Renal cortex interstitium (tissue), 11 donors: ENCODE data around the gene NPPC. TPM values are rescaled to one million over a fixed set of nuclear protein-coding genes. Genes with fewer than 3 reads are reported as not detected.
A peak's percentile ranks its signal among the peaks of the same experiment; 100 is the strongest.
"Not testable (repeated sequence)": the region's sequence is repeated elsewhere in the genome, so short reads cannot be mapped to it uniquely, and the experiment has no call there.

Experiments
- DNase-seq, 11 donors: peaks; one replicate each; pipeline ENCODE4 v3.0.0-alpha.2; 2013; ENCODE audit warnings: low read depth in 9 of 11, low spot score in 4 of 11; ENCODE audit errors: extremely low read depth in 1 of 11
- polyA plus RNA-seq, 3 donors: library from polyadenylated mRNA; unstranded; fragments of 120-200 nt; gene quantifications; one replicate each; pipeline ENCODE4 v1.2.1, GENCODE V29; 2013; ENCODE audit not compliant: insufficient read length in 3 of 3

Gene NPPC
- polyA plus RNA-seq, 3 donors, result 0.25 to 1.1 (median 0.67) TPM

DNA sequence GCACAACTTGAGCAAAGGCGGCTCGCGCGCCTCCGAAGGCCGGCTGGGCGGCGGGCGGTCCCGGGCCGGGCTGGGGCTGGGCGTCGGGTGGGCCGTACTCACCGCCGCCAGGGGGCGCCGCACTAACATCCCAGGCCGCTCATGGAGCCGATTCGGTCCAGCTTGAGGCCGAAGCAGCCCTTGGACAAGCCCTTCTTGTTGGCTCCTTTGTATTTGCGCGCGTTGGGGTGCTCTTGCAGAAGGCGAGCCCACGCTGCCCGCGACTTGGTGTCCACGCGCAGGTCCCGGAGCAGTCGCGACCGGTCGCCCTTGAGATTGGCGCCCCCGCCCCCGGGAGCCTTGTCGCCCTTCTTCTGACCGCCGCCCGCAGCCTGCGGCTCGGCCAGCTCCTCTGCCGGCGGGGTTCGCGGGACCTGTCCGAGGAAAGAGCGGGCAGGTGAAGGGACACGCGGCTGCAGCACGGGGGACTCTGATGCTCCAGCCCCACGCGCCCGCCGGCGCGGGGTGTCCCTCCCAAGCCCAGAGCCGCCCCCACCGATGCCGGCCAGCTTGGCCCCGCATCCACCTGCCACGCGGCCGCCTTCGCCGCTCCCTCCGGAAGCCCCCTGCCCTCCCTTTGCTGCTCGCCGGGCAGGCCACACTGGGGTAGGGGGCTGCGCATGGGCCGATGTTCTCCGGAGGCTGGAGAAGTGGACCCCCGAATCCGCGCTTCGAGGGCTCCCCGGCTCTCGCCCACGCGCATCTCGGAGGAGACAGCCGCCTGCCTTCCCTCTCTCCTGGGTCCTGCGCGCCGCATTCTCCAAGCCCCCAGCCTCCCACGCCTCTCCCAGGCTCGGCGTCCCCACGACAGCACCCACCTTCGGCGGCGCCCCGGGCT lies 655 bp downstream of the NPPC start:
- DNase-seq, result peak in 10 of 11 donors; percentile 63 to 84 (median 78)

- peak in 1 of 11 donors; percentile 6 for DNase-seq
These were observed 1.3 kb downstream of the NPPC start for GRCh38 chr2:231924889-231925275.

- DNase-seq, result no peak
These were observed 2.0 kb downstream of the NPPC start for GRCh38 chr2:231923951-231924888.

DNA sequence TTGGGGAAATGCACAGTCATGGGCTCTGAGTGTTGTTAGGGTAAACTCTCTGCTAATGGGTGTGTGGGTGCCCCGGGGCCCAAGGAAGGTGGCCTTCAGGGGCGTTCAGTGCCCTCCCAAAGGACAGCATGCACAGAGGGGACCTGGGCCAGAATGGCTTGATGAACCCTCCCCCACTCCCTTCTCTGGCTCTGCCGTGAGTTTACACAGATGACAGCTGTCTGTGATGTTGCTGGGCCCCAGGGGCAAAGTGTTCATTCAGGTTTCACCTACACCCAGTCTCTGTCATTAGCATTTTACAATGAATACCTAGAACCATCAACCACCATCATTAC lies 3.2 kb downstream of the NPPC start:
- no peak for DNase-seq

GRCh38 chr2:231922311-231923009 lies 3.7 kb downstream of the NPPC start:
- no peak for DNase-seq

GRCh38 chr2:231920795-231921194 lies 5.4 kb downstream of the NPPC start:
- no peak for DNase-seq

DNA sequence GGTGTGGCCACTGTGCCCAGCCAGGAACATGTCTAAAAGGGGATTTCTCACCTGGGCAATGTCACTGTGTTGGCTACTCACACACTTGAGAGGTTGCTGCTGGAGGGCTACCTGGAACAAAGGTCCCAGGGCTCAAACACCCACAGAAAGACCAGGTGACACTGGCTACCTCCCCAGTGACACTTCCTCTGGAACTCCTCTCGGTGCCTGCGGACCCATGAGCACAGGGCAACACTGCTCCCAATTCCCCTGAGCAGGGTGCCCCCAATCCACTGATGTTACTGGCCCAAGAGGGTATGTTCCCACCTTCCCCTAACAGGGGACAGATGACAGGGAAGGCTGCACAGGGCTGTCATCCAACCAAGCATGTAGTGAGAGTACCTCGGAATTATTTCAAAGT lies 5.8 kb downstream of the NPPC start:
- DNase-seq, result no peak

- DNase-seq, result no peak
These were observed 6.7 kb downstream of the NPPC start for GRCh38 chr2:231919341-231920035.

GRCh38 chr2:231918501-231919330 lies 7.5 kb downstream of the NPPC start:
- no peak for DNase-seq

DNA sequence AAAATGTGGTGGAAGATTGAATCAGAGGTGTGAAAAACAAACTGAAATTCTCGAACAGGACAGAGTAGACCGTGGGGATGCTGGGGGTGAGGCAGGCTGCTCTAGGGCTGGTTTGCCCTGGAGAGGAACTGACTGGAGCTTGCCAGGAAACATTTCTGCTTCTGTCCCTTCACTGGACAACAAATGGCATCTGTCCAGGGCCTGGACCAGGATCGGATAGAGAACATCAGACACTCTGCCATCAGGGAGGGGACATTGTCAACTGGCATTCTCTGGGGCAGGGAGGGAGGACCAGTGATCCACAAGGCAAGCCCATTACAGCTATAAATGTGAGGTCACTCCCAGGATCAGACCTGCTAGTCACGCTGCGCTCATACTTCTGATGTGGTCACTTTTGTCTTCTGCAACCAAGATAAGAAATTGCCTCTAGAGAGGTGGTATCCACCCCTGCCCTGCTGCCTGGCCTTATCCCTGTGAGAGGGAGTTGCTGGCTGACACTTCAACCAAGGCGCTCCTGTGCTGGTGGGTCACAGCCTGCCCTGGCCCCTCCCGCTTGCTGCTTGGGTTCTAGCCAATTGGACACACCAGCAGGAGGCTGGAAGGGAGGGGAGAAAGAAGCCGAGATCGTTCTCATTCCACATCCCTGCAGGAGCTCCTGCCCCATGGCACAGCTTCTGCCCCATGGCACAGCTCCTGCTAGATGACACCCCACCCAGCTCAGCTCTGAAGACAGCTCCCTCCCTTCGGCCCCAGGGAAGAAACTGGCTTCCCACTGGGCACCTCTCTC lies 8.7 kb downstream of the NPPC start:
- no peak for DNase-seq

GRCh38 chr2:231914077-231914690 lies 12.0 kb downstream of the NPPC start:
- DNase-seq, result no peak

DNA sequence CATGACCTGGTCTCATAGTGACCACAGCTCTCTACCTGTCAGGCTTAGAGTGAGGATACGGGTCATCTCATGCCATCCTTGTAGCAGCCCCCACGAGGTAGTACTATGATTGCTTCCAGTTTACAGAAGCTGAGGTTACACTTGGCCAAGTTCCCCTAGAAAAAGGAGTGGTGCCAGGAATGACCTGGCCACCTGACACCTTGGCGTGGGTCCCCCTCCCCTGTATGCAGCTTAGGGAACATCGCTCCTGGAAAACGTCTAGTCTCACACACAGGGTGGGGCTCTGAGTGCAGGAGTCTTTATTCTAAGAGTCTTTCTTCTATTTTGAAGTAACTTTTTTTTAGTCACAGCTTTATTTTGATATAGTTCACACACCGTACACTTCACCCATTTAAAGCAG lies 14.8 kb downstream of the NPPC start:
- no peak for DNase-seq

DNA sequence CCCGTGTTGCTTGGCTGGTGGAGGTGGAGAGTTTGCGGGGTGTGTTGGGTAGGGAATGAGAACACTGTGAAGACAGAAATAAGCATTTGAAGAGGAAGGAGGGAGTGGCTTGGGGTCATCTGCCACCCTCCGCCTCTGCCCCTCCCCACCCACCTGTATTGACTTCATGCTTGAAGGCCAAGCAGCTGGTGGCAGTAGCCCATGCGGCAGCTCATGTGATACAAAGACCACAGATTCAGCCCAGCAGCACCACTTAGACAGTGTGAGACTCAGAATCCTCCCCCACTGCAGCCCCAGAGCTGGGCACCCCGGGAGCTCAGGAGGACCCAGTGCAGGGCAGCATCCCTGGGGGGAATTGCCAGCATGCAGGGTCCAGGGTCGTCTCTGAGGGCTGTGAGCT lies 15.4 kb downstream of the NPPC start:
- no peak for DNase-seq

DNA sequence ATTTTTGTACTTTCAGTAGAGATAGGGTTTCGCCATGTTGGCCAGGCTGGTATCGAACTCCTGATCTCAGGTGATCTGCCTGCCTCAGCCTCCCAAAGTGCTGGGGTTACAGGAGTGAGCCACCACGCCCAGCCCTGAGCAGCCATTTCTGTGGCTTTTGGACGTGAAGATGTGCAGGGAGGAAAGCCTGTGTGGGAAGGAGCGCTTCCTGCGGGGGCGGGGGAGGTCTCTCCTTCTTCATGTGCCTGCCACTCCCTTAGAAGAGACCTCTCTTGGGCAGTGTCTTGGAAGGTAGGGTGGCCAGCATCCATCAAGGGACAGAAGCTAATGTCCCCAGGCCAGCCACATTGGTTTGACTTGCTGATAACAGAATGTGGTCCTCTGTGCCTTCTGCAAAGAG lies 16.0 kb downstream of the NPPC start:
- DNase-seq, result not testable (repeated sequence)

DNA sequence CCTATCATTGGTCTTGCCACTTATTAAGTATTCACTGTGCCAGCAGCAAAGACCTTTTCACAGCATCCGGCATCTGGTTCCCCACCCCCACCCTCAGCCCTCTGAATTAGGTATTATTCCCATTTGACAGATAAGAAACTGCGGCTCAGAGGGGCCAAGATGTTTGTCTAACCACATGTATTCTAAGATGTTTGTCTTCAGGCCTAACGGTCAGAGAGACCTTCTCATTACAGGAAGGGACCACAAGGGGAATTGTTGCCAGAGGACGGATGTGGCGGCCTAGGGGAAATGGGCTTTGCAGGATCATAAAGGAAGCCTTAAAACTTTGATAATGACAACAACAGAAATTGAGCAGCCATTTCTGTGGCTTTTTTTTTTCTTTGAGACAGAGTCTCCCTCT lies 16.6 kb downstream of the NPPC start:
- no peak for DNase-seq

GRCh38 chr2:231908584-231908983 lies 17.6 kb downstream of the NPPC start:
- no peak for DNase-seq

GRCh38 chr2:231907765-231908164 lies 18.4 kb downstream of the NPPC start:
- DNase-seq, result no peak
